LNCaP clone FGC (cell line): ENCODE measurements around the gene HPRT1.

Experiments used
- DNase-seq: peaks from one replicate; pipeline ENCODE4 v3.0.0-alpha.2; 2011; ENCODE audit warnings: low read depth
- H3K4me3 ChIP-seq: 2 replicates; pipeline ENCODE4 v1.5.1; 2011; ENCODE audit warnings: mild to moderate bottlenecking, low read depth, low read length, control low read depth
- CTCF ChIP-seq: IDR thresholded peaks from 2 replicates; pipeline ENCODE4 v1.5.1; 2012; ENCODE audit warnings: mild to moderate bottlenecking; ENCODE audit not compliant: control insufficient read depth, insufficient read depth; ENCODE audit errors: extremely low read depth

HPRT1 gene

GRCh38 chrX:134525086-134525792 is 65.3 kb downstream of the HPRT1 start:
- DNase-seq = no peak

DNA sequence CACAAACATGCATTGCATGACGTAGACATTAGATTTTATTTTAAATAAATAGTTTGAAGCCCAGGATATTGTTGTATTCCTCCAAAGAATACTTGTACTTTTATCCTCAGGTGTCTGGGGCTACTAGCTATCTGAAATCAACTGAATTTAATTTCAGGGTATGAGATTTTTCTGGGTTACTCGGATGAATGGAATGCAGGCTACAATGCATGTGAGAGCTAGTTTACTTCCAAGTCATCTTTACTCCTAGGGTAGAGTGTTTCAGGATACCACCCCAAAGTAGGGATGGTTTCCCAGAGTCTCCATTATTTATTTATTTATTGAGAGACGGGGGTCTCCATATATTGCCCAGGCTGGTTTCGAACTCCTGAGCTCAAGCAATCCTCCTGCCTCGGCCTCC is 66.4 kb downstream of the HPRT1 start:
- no peak for DNase-seq
- no peak overlapping the region for H3K4me3 ChIP-seq
- no peak for TF ChIP-seq CTCF

More at GRCh38 chrX:134525086-134525792, 65.3 kb downstream of the HPRT1 start:
- H3K4me3 ChIP-seq = no peak overlapping the region
- TF ChIP-seq CTCF = no peak

- TF ChIP-seq CTCF = no peak
- DNase-seq = no peak
- no peak overlapping the region for H3K4me3 ChIP-seq
Measured at GRCh38 chrX:134528960-134529359, 69.0 kb downstream of the HPRT1 start.

GRCh38 chrX:134529481-134529880 is 69.5 kb downstream of the HPRT1 start:
- no peak overlapping the region for H3K4me3 ChIP-seq
- no peak for DNase-seq
- no peak for TF ChIP-seq CTCF

DNA sequence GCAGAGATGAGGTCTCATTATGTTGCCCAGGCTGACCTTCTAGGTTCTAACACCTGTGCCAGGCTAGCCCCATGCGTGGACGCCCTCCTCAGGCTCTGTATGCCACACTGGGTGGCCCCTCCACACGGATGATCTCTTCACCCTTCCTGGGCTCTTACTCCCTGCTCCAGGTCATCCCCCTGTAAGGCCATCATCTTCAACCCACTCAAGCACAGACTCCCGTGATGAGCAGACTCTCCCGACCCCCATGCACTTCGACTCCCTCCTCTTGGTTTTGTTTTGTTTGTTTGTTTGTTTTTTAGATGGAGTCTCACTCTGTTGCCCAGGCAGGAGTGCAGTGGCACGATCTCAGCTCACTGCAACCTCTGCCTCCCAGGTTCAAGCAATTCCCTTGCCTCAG is 70.9 kb downstream of the HPRT1 start:
- no peak overlapping the region for H3K4me3 ChIP-seq
- DNase-seq = no peak
- TF ChIP-seq CTCF = no peak

DNA sequence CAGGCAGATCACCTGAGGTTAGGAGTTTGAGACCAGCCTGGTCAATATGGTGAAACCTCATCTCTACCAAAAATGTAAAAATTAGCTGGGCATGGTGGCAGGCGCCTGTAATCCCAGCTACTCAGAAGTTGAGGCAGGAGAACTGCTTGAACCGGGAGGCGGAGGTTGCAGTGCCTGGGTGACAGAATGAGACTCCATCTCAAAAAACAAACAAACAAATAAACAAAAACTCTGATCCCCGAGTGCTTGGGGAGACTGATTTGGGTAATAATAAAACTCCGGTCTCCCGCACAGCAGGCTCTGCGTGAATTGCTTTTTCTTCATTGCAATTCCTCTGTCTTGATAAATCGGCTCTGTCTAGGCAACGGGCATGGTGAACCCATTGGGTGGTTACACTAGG is 73.4 kb downstream of the HPRT1 start:
- H3K4me3 ChIP-seq = no peak overlapping the region
- DNase-seq = no peak
- no peak for TF ChIP-seq CTCF

DNA sequence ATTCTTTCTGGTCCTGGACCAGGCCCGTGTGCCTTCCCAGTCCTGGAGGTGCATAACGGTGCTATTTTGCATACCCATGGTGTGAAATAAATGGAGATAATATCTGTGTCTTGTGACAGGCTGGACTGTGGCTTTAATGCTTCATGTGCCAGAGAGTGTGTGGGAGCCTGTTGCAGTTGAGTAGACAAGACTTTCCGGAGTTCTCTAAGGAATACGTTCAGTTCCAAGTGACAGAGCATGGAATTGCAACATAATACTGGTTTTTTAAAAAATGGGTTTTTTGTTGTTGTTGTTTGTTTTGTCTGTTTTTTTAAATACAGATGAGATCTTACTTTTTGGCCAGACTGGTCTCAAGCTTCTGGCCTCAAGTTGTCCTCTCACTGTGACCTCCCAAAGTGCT is 74.0 kb downstream of the HPRT1 start:
- H3K4me3 ChIP-seq = no peak overlapping the region
- no peak for TF ChIP-seq CTCF
- no peak for DNase-seq
